GM19397 (cell line): ENCODE results near the gene SRRM3.
"Not testable (repeated sequence)": the region's sequence is repeated elsewhere in the genome, so short reads cannot be mapped to it uniquely, and the experiment has no call there.

Experiments used
- ATAC-seq: cut with Tn5 transposase; IDR thresholded peaks from one replicate; pipeline ENCODE4 v1.9.1; 2021; ENCODE audit warnings: mild to moderate bottlenecking, moderate library complexity; ENCODE audit not compliant: unreplicated experiment

SRRM3 gene

GRCh38 chr7:76285604-76286374 lies 84.1 kb downstream of the SRRM3 start:
- no peak for ATAC-seq

GRCh38 chr7:76286842-76287403 lies 85.2 kb downstream of the SRRM3 start:
- ATAC-seq: no peak

GRCh38 chr7:76290847-76291350 lies 89.2 kb downstream of the SRRM3 start:
- not testable (repeated sequence) for ATAC-seq

DNA sequence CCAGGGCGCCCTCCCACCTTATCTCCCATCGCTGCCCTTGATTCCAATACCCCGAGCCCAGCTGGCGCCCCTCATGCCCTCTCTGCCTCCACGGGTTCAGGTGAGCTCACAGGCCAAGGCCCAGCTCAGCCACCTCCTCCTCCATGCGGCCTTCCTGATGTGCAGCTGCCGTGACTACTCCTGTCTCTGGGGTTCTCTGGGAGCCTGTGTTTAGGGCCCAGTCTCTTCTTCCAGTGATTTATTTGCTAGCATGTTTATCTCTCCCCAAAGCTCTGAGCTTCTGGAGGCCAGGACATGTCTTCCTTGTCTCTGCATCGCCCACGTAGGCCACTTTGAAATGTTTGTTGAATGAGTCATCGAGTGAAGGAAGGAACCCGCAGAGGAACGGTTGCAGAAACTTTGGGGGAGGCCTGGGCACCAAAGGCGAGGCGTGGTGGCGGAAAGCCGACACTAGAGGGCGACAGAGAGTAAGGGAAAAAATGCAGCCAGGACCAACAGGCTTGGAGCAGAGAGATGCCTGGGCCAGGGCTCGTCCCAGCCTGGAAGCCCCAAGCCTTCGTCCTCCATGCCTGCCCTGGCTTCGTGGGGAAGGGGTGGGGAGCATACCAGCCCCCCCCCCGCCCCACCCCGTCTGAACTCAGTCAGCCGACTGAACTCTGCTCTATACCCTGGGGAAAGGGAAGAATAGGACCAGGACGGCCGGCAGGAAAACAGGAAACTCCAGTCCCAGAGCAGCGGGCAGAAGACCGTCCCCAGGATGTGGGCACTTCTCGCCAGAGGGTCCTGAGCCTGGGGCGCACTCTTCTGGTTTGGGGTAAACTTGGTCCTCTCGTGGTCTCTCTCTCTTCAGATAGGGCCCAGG lies 89.9 kb downstream of the SRRM3 start:
- ATAC-seq: peak; percentile 75

DNA sequence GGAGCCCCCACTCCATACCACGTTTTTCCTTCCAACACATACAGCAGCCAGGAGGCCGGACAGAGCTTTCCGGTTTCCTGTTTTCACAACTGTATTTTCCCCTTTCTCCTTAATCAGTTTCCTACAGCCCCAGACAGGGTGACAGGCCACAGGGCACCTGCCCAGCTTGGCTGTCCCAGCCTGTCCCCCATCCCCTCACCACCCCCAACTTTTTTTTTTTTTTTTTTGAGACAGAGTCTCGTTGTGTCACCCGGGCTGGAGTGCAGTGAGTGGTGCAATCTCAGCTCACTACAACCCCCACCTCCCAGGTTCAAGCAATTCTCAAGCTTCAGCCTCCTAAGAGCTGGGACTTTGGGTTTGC lies 90.5 kb downstream of the SRRM3 start:
- no peak for ATAC-seq

DNA sequence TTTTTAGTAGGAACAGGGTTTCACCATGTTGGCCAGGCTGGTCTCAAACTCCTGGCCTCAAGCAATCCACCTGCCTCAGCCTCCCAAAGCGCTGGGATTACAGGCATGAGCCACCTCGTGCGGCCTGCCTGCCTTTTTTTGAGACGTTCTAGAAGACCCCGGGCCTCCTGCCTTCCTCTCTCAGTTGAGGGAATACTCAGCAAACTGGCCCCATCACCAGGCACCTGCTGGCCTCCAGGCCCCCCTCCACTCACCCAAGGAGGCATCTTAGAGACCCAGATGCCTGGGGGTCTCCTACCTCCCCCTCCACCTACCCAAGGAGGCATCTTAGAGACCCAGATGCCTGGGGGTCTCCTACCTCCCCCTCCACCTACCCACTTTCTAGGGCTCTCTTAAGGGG lies 91.2 kb downstream of the SRRM3 start:
- ATAC-seq: not testable (repeated sequence)

GRCh38 chr7:76293407-76293901 lies 91.8 kb downstream of the SRRM3 start:
- ATAC-seq: no peak

GRCh38 chr7:76294344-76295024 lies 92.8 kb downstream of the SRRM3 start:
- no peak for ATAC-seq

GRCh38 chr7:76296743-76297740 lies 95.3 kb downstream of the SRRM3 start:
- no peak for ATAC-seq

- ATAC-seq: no peak
These were observed 98.6 kb downstream of the SRRM3 start for GRCh38 chr7:76300166-76300731.

DNA sequence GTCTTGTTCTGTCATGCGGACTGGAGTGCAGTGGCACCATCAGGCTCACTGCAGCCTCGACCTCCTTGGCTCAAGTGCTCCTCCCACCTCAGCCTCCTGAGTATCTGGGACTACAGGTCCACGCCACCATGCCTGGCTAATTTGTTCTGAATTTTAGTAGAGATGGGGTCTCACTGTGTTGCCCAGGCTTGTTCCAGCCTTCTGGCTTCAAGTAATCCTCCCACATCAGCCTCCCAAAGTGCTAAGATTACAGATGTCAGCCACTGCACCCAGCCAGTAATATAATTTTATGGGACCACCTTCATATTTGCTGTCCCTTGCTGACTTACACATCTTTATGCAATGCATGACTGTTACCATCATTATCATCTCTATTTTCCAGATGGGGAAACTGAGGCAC lies 99.3 kb downstream of the SRRM3 start:
- ATAC-seq: no peak

DNA sequence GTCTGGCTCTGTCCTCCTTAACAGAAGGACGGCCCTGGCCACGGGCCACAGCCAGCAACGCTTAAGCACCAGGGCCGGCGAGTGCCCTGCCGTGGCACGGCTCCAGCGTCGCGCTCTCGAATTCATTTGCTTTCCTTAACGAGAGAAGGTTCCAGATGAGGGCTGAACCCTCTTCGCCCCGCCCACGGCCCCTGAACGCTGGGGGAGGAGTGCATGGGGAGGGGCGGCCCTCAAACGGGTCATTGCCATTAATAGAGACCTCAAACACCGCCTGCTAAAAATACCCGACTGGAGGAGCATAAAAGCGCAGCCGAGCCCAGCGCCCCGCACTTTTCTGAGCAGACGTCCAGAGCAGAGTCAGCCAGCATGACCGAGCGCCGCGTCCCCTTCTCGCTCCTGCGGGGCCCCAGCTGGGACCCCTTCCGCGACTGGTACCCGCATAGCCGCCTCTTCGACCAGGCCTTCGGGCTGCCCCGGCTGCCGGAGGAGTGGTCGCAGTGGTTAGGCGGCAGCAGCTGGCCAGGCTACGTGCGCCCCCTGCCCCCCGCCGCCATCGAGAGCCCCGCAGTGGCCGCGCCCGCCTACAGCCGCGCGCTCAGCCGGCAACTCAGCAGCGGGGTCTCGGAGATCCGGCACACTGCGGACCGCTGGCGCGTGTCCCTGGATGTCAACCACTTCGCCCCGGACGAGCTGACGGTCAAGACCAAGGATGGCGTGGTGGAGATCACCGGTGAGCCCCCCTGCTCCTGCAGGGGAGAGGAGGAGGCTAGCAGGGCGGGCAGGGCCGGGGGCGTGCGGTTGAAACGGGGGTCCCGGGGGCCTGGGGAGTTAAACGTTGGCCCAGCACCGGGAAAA lies 100.9 kb downstream of the SRRM3 start, which contains the start of gene HSPB1:
TSS of gene HSPB1 (plus strand) at position 327 of the 855 bp plus-strand sequence. CDS start at position 367, 40 bp downstream.
- peak; percentile 38 for ATAC-seq

DNA sequence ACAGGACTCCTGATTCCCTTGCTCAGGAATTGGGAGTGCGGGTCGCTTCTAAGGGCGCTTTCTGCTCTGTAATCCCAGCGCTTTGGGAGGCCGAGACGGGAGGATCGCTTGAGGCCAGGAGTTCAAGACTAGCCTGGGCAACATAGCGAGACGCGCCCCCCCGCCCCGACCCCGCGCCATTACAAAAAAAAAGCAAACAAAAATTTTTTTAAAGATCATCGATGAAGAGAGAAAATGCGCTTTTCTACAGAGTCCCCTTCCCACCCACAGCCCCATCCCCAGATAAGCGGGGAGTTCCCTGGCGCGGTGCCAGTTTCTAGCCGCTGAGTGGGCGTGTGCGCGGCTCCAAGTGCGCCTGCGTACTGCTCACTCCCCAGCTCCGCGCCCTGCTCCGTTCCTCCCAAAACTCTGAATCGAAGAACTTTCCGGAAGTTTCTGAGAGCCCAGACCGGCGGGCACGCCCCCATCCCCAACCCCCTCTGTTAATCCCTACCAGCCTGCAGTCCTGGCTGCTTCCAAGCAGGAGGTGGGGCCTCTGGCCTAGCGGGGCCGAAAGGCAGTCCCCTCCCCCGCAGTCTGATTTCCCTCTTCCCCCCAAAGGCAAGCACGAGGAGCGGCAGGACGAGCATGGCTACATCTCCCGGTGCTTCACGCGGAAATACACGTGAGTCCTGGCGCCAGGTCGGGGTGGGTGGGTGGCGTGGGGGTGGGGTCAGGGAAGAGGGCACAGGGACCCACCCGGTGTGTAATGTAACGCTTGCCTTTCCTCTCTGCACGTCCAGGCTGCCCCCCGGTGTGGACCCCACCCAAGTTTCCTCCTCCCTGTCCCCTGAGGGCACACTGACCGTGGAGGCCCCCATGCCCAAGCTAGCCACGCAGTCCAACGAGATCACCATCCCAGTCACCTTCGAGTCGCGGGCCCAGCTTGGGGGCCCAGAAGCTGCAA lies 101.8 kb downstream of the SRRM3 start:
- no peak for ATAC-seq

- ATAC-seq: no peak
These were observed 103.2 kb downstream of the SRRM3 start for GRCh38 chr7:76304888-76305375.

- ATAC-seq: not testable (repeated sequence)
These were observed 107.2 kb downstream of the SRRM3 start for GRCh38 chr7:76308874-76309273.

GRCh38 chr7:76309341-76310101 lies 107.8 kb downstream of the SRRM3 start:
- not testable (repeated sequence) for ATAC-seq
